ENCODE measurements around the gene AFM. TPM values are rescaled to one million over a fixed set of nuclear protein-coding genes. Genes with fewer than 3 reads are reported as not detected.

The AFM gene
- total RNA-seq, 1 experiment from 2014 or later, result not detected

GRCh38 chr4:73452953-73453700 lies 28.4 kb upstream of the AFM start:
- CTCF ChIA-PET, result interaction anchor here (2.0 kb wide), 1 partner anchor 199 kb away, joined by 4 read pairs; no protein-coding TSS in a partner anchor
- no peak for DNase-seq (ENCODE audit: unreplicated experiment)
- POLR2A ChIA-PET, result no interaction called here
- no peaks in the 10 kb centered on the region for H3K36me3 Mint-ChIP-seq (ENCODE audit: insufficient read depth, unreplicated experiment)
- no peak overlapping the region for H3K4me3 Mint-ChIP-seq (ENCODE audit: unreplicated experiment)
- TF ChIP-seq CTCF (IDR thresholded peaks at IDR 0.05; ENCODE audit: unreplicated experiment), result no peak
- H3K27me3 Mint-ChIP-seq (ENCODE audit: insufficient read depth, unreplicated experiment), result no peaks in the 10 kb centered on the region
- no peaks in the 10 kb centered on the region for H3K9me3 Mint-ChIP-seq (ENCODE audit: unreplicated experiment)
- H3K27ac Mint-ChIP-seq (ENCODE audit: low read depth, unreplicated experiment), result no peak overlapping the region
- H3K4me1 Mint-ChIP-seq (ENCODE audit: insufficient read depth, unreplicated experiment), result peaks cover 11% of the 10 kb centered on the region
- BruUV-seq (replicated peaks), result no TSS peak
- intact Hi-C loops (cut with micrococcal nuclease), result no loop called here

- DNase-seq (ENCODE audit: unreplicated experiment), result no peak
- H3K36me3 Mint-ChIP-seq (ENCODE audit: insufficient read depth, unreplicated experiment), result no peaks in the 10 kb centered on the region
- no peak overlapping the region for H3K4me3 Mint-ChIP-seq (ENCODE audit: unreplicated experiment)
- intact Hi-C loops (cut with micrococcal nuclease), result no loop called here
- no peak for TF ChIP-seq CTCF (IDR thresholded peaks at IDR 0.05; ENCODE audit: unreplicated experiment)
- no peaks in the 10 kb centered on the region for H3K27me3 Mint-ChIP-seq (ENCODE audit: insufficient read depth, unreplicated experiment)
- no peak overlapping the region for H3K27ac Mint-ChIP-seq (ENCODE audit: low read depth, unreplicated experiment)
- CTCF ChIA-PET, result interaction anchor here (1.1 kb wide), 1 partner anchor 112 kb away, joined by 5 read pairs; no protein-coding TSS in a partner anchor
- POLR2A ChIA-PET, result interaction anchor here (0.7 kb wide), 1 partner anchor 154 kb away, joined by 3 read pairs; no protein-coding TSS in a partner anchor
- no TSS peak for BruUV-seq (replicated peaks)
- no peaks in the 10 kb centered on the region for H3K9me3 Mint-ChIP-seq (ENCODE audit: unreplicated experiment)
- peaks cover 11% of the 10 kb centered on the region for H3K4me1 Mint-ChIP-seq (ENCODE audit: insufficient read depth, unreplicated experiment)
These were observed 27.9 kb upstream of the AFM start for GRCh38 chr4:73453701-73454005.

GRCh38 chr4:73454920-73455319 lies 26.6 kb upstream of the AFM start:
- no peak for DNase-seq (ENCODE audit: unreplicated experiment)
- intact Hi-C loops (cut with micrococcal nuclease), result no loop called here
- Mint-ChIP-seq H3K27me3 (ENCODE audit: insufficient read depth, unreplicated experiment) (no peaks in the 10 kb centered on the region), H3K27ac (ENCODE audit: low read depth, unreplicated experiment) (no peak overlapping the region), H3K9me3 (ENCODE audit: unreplicated experiment) (no peaks in the 10 kb centered on the region), H3K36me3 (ENCODE audit: insufficient read depth, unreplicated experiment) (no peaks in the 10 kb centered on the region), H3K4me1 (ENCODE audit: insufficient read depth, unreplicated experiment) (peaks cover 11% of the 10 kb centered on the region), H3K4me3 (ENCODE audit: unreplicated experiment) (no peak overlapping the region)
- BruUV-seq (replicated peaks), result no TSS peak
- no peak for TF ChIP-seq CTCF (IDR thresholded peaks at IDR 0.05; ENCODE audit: unreplicated experiment)
- ChIA-PET POLR2A (no interaction called here), CTCF (no interaction called here)

GRCh38 chr4:73456177-73457022 lies 25.1 kb upstream of the AFM start:
- no TSS peak for BruUV-seq (replicated peaks)
- H3K27ac Mint-ChIP-seq (ENCODE audit: low read depth, unreplicated experiment), result no peak overlapping the region
- H3K4me1 Mint-ChIP-seq (ENCODE audit: insufficient read depth, unreplicated experiment), result no peaks in the 10 kb centered on the region
- no peak for DNase-seq (ENCODE audit: unreplicated experiment)
- no peak for TF ChIP-seq CTCF (IDR thresholded peaks at IDR 0.05; ENCODE audit: unreplicated experiment)
- no peaks in the 10 kb centered on the region for H3K9me3 Mint-ChIP-seq (ENCODE audit: unreplicated experiment)
- H3K36me3 Mint-ChIP-seq (ENCODE audit: insufficient read depth, unreplicated experiment), result no peaks in the 10 kb centered on the region
- intact Hi-C loops (cut with micrococcal nuclease), result no loop called here
- CTCF ChIA-PET, result interaction anchor here (0.6 to 3.3 kb wide), 4 partner anchors 10 to 436 kb away, joined by 3 to 22 read pairs (median 4); no protein-coding TSS in a partner anchor
- H3K4me3 Mint-ChIP-seq (ENCODE audit: unreplicated experiment), result no peak overlapping the region
- no peaks in the 10 kb centered on the region for H3K27me3 Mint-ChIP-seq (ENCODE audit: insufficient read depth, unreplicated experiment)
- POLR2A ChIA-PET, result no interaction called here

Measured in MCF 10A (cell line).